HK-2 (cell line): ENCODE data around the gene RABGAP1L.
"Not testable (repeated sequence)": the region's sequence is repeated elsewhere in the genome, so short reads cannot be mapped to it uniquely, and the experiment has no call there.

ENCODE experiments used
- DNase-seq: peaks from one replicate; pipeline ENCODE4 v3.0.0-alpha.2; 2018; ENCODE audit not compliant: unreplicated experiment

The RABGAP1L gene

GRCh38 chr1:174703309-174703708, 544.0 kb downstream of the RABGAP1L start:
- DNase-seq, result no peak

GRCh38 chr1:174704300-174704699, 545.0 kb downstream of the RABGAP1L start:
- DNase-seq, result no peak

- no peak for DNase-seq
These were observed 551.8 kb downstream of the RABGAP1L start for GRCh38 chr1:174710868-174711845.

- DNase-seq, result not testable (repeated sequence)
These were observed 552.5 kb downstream of the RABGAP1L start for GRCh38 chr1:174711848-174712247.

GRCh38 chr1:174712541-174712940, 553.2 kb downstream of the RABGAP1L start:
- no peak for DNase-seq

- no peak for DNase-seq
These were observed 554.5 kb downstream of the RABGAP1L start for GRCh38 chr1:174713796-174714195.

- no peak for DNase-seq
These were observed 559.9 kb downstream of the RABGAP1L start for GRCh38 chr1:174719194-174719593.

GRCh38 chr1:174720618-174721017, 561.3 kb downstream of the RABGAP1L start:
- no peak for DNase-seq

- no peak for DNase-seq
These were observed 561.9 kb downstream of the RABGAP1L start for GRCh38 chr1:174721246-174721645.

- no peak for DNase-seq
These were observed 564.5 kb downstream of the RABGAP1L start for GRCh38 chr1:174723816-174724215.

GRCh38 chr1:174724219-174724618, 564.9 kb downstream of the RABGAP1L start:
- no peak for DNase-seq

- no peak for DNase-seq
These were observed 567.0 kb downstream of the RABGAP1L start for GRCh38 chr1:174726167-174726879.

GRCh38 chr1:174726880-174727585, 567.7 kb downstream of the RABGAP1L start:
- no peak for DNase-seq

GRCh38 chr1:174734270-174734669, 575.0 kb downstream of the RABGAP1L start:
- DNase-seq, result no peak

GRCh38 chr1:174736831-174737230, 577.5 kb downstream of the RABGAP1L start:
- no peak for DNase-seq

GRCh38 chr1:174740249-174740968, 581.1 kb downstream of the RABGAP1L start:
- DNase-seq, result no peak

- no peak for DNase-seq
These were observed 583.7 kb downstream of the RABGAP1L start for GRCh38 chr1:174742805-174743653.

GRCh38 chr1:174743654-174744561, 584.6 kb downstream of the RABGAP1L start:
- no peak for DNase-seq

GRCh38 chr1:174744886-174745285, 585.6 kb downstream of the RABGAP1L start:
- DNase-seq, result no peak
